Activated T-cell treated with anti-CD3 and anti-CD28 coated beads for 48 hours (primary cell): Measurements from ENCODE around the gene NAPEPLD.
A peak's percentile ranks its signal among the peaks of the same experiment; 100 is the strongest.
"Not testable (repeated sequence)": the region's sequence is repeated elsewhere in the genome, so short reads cannot be mapped to it uniquely, and the experiment has no call there.

ENCODE experiments used
- DNase-seq: peaks from one replicate; pipeline ENCODE4 v3.0.0-alpha.2; 2020; ENCODE audit warnings: low read depth

NAPEPLD gene

DNA sequence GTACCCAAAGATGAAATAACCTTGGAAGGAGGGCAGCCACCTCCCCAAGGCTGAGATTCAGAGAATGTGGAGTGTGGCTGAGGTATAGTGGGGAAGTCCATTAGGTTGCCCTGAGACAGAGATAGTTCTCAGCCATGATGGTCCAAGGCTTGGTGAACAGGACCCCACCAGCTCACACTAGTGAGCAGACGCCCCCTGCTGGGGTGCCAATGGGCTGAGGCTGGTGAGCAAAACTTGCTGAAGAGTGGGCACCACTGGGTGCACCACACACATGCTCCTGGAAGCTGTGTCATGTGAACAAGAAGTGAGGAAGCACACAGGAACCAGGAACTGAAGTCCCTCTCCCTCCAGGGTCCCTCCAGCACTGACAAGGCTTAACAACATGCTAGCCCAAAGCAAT, 83.2 kb downstream of the NAPEPLD start:
- peak; percentile 41 for DNase-seq

DNA sequence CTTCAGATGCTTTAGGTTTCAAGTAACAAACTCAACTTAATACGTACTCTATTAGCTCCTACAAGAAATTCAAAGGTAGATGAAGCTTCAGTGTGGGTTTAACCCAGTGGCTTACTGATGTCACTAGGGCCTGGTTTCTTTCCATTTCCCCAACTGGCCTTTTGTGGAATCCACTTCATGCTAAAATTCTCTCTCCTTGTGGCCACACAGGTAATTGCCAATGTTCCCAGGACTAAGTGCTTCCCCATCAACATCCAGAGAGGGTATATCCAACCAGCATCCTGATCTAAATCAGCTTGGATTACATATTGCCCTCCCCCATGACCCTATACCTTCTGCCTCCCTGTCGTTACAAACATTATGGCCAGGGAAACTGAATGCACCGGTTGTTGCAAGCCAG, 85.0 kb downstream of the NAPEPLD start:
- no peak for DNase-seq

- DNase-seq: no peak
These were observed 89.4 kb downstream of the NAPEPLD start for GRCh38 chr7:103059471-103059870.

- DNase-seq: no peak
These were observed 90.8 kb downstream of the NAPEPLD start for GRCh38 chr7:103058122-103058521.

- DNase-seq: not testable (repeated sequence)
These were observed 92.9 kb downstream of the NAPEPLD start for GRCh38 chr7:103056006-103056405.

- DNase-seq: no peak
These were observed 97.4 kb downstream of the NAPEPLD start for GRCh38 chr7:103051519-103051918.
